Measurements from ENCODE around the gene RALY. TPM values are rescaled to one million over a fixed set of nuclear protein-coding genes. Genes with fewer than 3 reads are reported as not detected.
A peak's percentile ranks its signal among the peaks of the same experiment; 100 is the strongest.

RALY gene
- total and polyA plus RNA-seq, 10 of the 15 experiments (the other 5 are each of a cell fraction or from before 2014, with no cell fraction given): 1.2 to 246 (median 137) TPM

GRCh38 chr20:33999025-33999649 lies 5.4 kb downstream of the RALY start:
- intact Hi-C loops (cut with micrococcal nuclease; ENCODE audit: unreplicated experiment) (loop anchor here (10.0 kb wide), 1 partner anchor 314 kb away; the partner anchor contains the start of gene E2F1), in situ Hi-C loops (cut with MboI) (no loop called here)
- DNase-seq (ENCODE audit: low read depth, low spot score) (no peak), FAIRE-seq (no peak), ATAC-seq (no peak)
- H3K9me3 ChIP-seq (replicated peaks; ENCODE audit: control insufficient read depth, insufficient read depth, low read length): no peaks in the 10 kb centered on the region; the same call in 2 of the 3 replicates
- H3K9ac ChIP-seq (ENCODE audit: control insufficient read depth, insufficient read depth, low read length): no peak overlapping the region
- peaks cover 0 to 3% of the 10 kb centered on the region in 2 experiments; a peak in 1 of 4 replicates for H3K36me3 ChIP-seq (ENCODE audit: control insufficient read depth in 2 of 2, insufficient read depth in 2 of 2, low read length in 1 of 2)
- BruUV-seq (replicated peaks): no TSS peak
- H3K4me3 ChIP-seq: no peak overlapping the region
- no peaks in the 10 kb centered on the region for H3K27me3 ChIP-seq (replicated peaks in 1 of 2; ENCODE audit: control insufficient read depth in 2 of 2, insufficient read depth in 2 of 2, low read length in 1 of 2)
- ChIA-PET CTCF (no interaction called here), SMC1A (ENCODE audit: uncharacterized antibody, unreplicated experiment) (interaction anchor here (0.7 kb wide), 1 partner anchor 8 kb away, joined by 3 read pairs; no protein-coding TSS in a partner anchor), RAD21 (ENCODE audit: unreplicated experiment) (interaction anchor here (0.6 kb wide), 1 partner anchor 138 kb away, joined by 3 read pairs; no protein-coding TSS in a partner anchor), POLR2A (no interaction called here)
- peaks cover 94% of the 10 kb centered on the region for H3K79me2 ChIP-seq (ENCODE audit: control insufficient read depth, insufficient read depth, low read length)
- 0 out of 2 replicates have a peak, but pooled peaks cover 2% of the 10 kb centered on the region for H3K4me1 ChIP-seq (ENCODE audit: control insufficient read depth, insufficient read depth, low read length)
- no peak overlapping the region for H3K27ac ChIP-seq (ENCODE audit: control insufficient read depth, insufficient read depth)
- no peak for TF ChIP-seq RFX5 (IDR thresholded peaks at IDR 0.05; ENCODE audit: low read depth, low read length)
- TF ChIP-seq FOS (IDR thresholded peaks at IDR 0.05; ENCODE audit: borderline replicate concordance, extremely low read depth, insufficient read length): no peak
- TF ChIP-seq SUPT20H (IDR thresholded peaks at IDR 0.05; ENCODE audit: borderline replicate concordance, control insufficient read depth, low read depth, low read length): no peak
- no peak for TF ChIP-seq RELA (IDR thresholded peaks at IDR 0.05; ENCODE audit: borderline replicate concordance, partially characterized antibody)
- no peak for TF ChIP-seq CEBPZ (IDR thresholded peaks at IDR 0.05; ENCODE audit: low read depth, low read length)
- no peak for TF ChIP-seq SKIL (IDR thresholded peaks at IDR 0.05; ENCODE audit: low read depth, poor library complexity, severe bottlenecking)
- TF ChIP-seq SMC3 (IDR thresholded peaks at IDR 0.05; ENCODE audit: borderline replicate concordance, low read length): no peak
- no peak for TF ChIP-seq SIN3A (IDR thresholded peaks at IDR 0.05; ENCODE audit: low read depth, low read length)
- TF ChIP-seq CHD1 (IDR thresholded peaks at IDR 0.05; ENCODE audit: low read depth, low read length): no peak
- no peak for TF ChIP-seq SMAD5 (IDR thresholded peaks at IDR 0.05; ENCODE audit: low read depth)
- no peak for TF ChIP-seq FOXM1 (IDR thresholded peaks at IDR 0.05; ENCODE audit: low read depth, low read length)
- TF ChIP-seq, protein P1, sequence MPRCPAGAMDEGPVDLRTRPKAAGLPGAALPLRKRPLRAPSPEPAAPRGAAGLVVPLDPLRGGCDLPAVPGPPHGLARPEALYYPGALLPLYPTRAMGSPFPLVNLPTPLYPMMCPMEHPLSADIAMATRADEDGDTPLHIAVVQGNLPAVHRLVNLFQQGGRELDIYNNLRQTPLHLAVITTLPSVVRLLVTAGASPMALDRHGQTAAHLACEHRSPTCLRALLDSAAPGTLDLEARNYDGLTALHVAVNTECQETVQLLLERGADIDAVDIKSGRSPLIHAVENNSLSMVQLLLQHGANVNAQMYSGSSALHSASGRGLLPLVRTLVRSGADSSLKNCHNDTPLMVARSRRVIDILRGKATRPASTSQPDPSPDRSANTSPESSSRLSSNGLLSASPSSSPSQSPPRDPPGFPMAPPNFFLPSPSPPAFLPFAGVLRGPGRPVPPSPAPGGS (IDR thresholded peaks at IDR 0.05; ENCODE audit: borderline replicate concordance, insufficient read depth, low read depth, low read length, poor library complexity, severe bottlenecking): no peak
- no peak for TF ChIP-seq EZH2 (IDR thresholded peaks at IDR 0.05; ENCODE audit: borderline replicate concordance, control insufficient read depth, low read depth, low read length)
- TF ChIP-seq CBFB (IDR thresholded peaks at IDR 0.05; ENCODE audit: low read depth): no peak
- no peak overlapping the region for H2AFZ ChIP-seq (ENCODE audit: control insufficient read depth, low read depth, low read length)
- peak overlapping the region; percentile 59; the same call in 1 of the 2 replicates for H3K4me2 ChIP-seq (ENCODE audit: control insufficient read depth, insufficient read depth)
- 97% methylated on average over 6 of the region's 7 CpGs for WGBS (ENCODE audit: insufficient coverage, insufficient replicate concordance, low lambda C conversion rate, missing lambda C conversion rate)
- peaks cover 7% of the 10 kb centered on the region for H4K20me1 ChIP-seq (ENCODE audit: control insufficient read depth, insufficient read depth)

Data from GM12878 (cell line).